AG09319 (cell line): ENCODE data around the gene DGCR2.
A peak's percentile ranks its signal among the peaks of the same experiment; 100 is the strongest.
"Not testable (repeated sequence)": the region's sequence is repeated elsewhere in the genome, so short reads cannot be mapped to it uniquely, and the experiment has no call there.

ENCODE experiments used
- DNase-seq: peaks from one replicate; pipeline ENCODE4 v3.0.0-alpha.2; 2010; ENCODE audit warnings: low read depth; ENCODE audit errors: extremely low read depth
- TF ChIP-seq, protein P1 (sequence below): IDR thresholded peaks from 2 replicates; pipeline ENCODE4 v1.5.1; 2011; ENCODE audit warnings: low read depth, mild to moderate bottlenecking, inconsistent platforms, low read length, moderate library complexity

DGCR2 gene

GRCh38 chr22:18991138-18991432, 131.1 kb downstream of the DGCR2 start:
- TF ChIP-seq, protein P1, sequence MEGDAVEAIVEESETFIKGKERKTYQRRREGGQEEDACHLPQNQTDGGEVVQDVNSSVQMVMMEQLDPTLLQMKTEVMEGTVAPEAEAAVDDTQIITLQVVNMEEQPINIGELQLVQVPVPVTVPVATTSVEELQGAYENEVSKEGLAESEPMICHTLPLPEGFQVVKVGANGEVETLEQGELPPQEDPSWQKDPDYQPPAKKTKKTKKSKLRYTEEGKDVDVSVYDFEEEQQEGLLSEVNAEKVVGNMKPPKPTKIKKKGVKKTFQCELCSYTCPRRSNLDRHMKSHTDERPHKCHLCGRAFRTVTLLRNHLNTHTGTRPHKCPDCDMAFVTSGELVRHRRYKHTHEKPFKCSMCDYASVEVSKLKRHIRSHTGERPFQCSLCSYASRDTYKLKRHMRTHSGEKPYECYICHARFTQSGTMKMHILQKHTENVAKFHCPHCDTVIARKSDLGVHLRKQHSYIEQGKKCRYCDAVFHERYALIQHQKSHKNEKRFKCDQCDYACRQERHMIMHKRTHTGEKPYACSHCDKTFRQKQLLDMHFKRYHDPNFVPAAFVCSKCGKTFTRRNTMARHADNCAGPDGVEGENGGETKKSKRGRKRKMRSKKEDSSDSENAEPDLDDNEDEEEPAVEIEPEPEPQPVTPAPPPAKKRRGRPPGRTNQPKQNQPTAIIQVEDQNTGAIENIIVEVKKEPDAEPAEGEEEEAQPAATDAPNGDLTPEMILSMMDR, result no peak
- no peak for DNase-seq

GRCh38 chr22:18990355-18991137, 131.7 kb downstream of the DGCR2 start:
- TF ChIP-seq, protein P1, result no peak
- DNase-seq, result no peak

DNA sequence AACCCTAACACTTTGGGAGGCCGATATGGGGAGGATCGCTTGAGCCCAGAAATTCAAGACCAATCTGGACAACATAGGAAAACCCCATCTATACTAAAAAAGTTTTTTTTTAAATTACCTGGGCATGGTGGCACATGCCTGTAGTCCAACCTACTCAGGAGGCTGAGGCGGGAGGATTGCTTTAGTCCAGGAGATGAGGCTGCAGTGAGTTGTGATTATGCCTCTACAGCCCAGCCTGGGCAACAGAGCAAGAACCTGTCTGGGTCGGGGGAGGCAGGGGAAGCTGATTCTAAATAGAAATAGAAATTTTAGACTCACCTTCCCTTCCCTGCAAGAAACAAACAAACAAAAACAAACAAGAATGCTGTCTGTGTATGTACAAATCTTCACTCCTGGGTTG, 133.3 kb downstream of the DGCR2 start:
- no peak for DNase-seq
- TF ChIP-seq, protein P1, result no peak

- TF ChIP-seq, protein P1, result peak; percentile 2; the same call in 1 of the 2 replicates
- DNase-seq, result no peak
Observed at GRCh38 chr22:18987765-18988164, 134.4 kb downstream of the DGCR2 start.

GRCh38 chr22:18987114-18987513, 135.1 kb downstream of the DGCR2 start:
- DNase-seq, result not testable (repeated sequence)
